Cerebellar cortex (tissue), 1 donor: ENCODE measurements around the gene LAIR1.
"Not testable (repeated sequence)": the region's sequence is repeated elsewhere in the genome, so short reads cannot be mapped to it uniquely, and the experiment has no call there.

Source experiments
- DNase-seq: peaks from one replicate; pipeline ENCODE4 v3.0.0-alpha.2; 2015; ENCODE audit warnings: low spot score

LAIR1 gene

GRCh38 chr19:54364775-54365257 lies at the start of gene LAIR1:
LAIR1 (minus strand) TSS chr19:54364931; CDS start chr19:54364804, 127 bp downstream.
- DNase-seq, result no peak

- no peak for DNase-seq
Observed at GRCh38 chr19:54414156-54414555, 49.4 kb upstream of the LAIR1 start.

GRCh38 chr19:54412877-54413276 lies 48.1 kb upstream of the LAIR1 start:
- DNase-seq, result no peak

GRCh38 chr19:54411033-54411432 lies 46.3 kb upstream of the LAIR1 start:
- DNase-seq, result no peak

GRCh38 chr19:54408456-54409026 lies 43.8 kb upstream of the LAIR1 start:
- DNase-seq, result no peak

- no peak for DNase-seq
Observed at GRCh38 chr19:54407780-54408179, 43.0 kb upstream of the LAIR1 start.

GRCh38 chr19:54405628-54406027 lies 40.9 kb upstream of the LAIR1 start:
- DNase-seq, result no peak

- no peak for DNase-seq
Observed at GRCh38 chr19:54403054-54403453, 38.3 kb upstream of the LAIR1 start.

GRCh38 chr19:54400913-54401312 lies 36.2 kb upstream of the LAIR1 start:
- no peak for DNase-seq

- no peak for DNase-seq
Observed at GRCh38 chr19:54399189-54399588, 34.5 kb upstream of the LAIR1 start.

GRCh38 chr19:54395685-54396084 lies 31.0 kb upstream of the LAIR1 start:
- DNase-seq, result no peak

GRCh38 chr19:54393381-54393780 lies 28.6 kb upstream of the LAIR1 start:
- no peak for DNase-seq

- DNase-seq, result no peak
Observed at GRCh38 chr19:54392105-54392504, 27.4 kb upstream of the LAIR1 start.

GRCh38 chr19:54391589-54392061 lies 26.9 kb upstream of the LAIR1 start:
- DNase-seq, result peak; percentile 11

- DNase-seq, result peak; percentile 58
Observed at GRCh38 chr19:54390942-54391577, 26.3 kb upstream of the LAIR1 start.

GRCh38 chr19:54389553-54389952 lies 24.8 kb upstream of the LAIR1 start:
- DNase-seq, result no peak

- no peak for DNase-seq
Observed at GRCh38 chr19:54388802-54389139, 24.0 kb upstream of the LAIR1 start.

GRCh38 chr19:54387991-54388801 lies 23.5 kb upstream of the LAIR1 start:
- DNase-seq, result no peak

- no peak for DNase-seq
Observed at GRCh38 chr19:54383330-54383729, 18.6 kb upstream of the LAIR1 start.

GRCh38 chr19:54382041-54382440 lies 17.3 kb upstream of the LAIR1 start:
- DNase-seq, result not testable (repeated sequence)

- no peak for DNase-seq
Observed at GRCh38 chr19:54380897-54381296, 16.2 kb upstream of the LAIR1 start.

- DNase-seq, result no peak
Observed at GRCh38 chr19:54379187-54379678, 14.5 kb upstream of the LAIR1 start.
